Measurements from ENCODE around the gene CCNB1IP1.
"Not testable (repeated sequence)": the region's sequence is repeated elsewhere in the genome, so short reads cannot be mapped to it uniquely, and the experiment has no call there.

The CCNB1IP1 gene

GRCh38 chr14:20332431-20332787, 670 bp downstream of the CCNB1IP1 start:
- no peak for DNase-seq (ENCODE audit: low spot score)

GRCh38 chr14:20331053-20331613, 1.9 kb downstream of the CCNB1IP1 start:
- DNase-seq (ENCODE audit: low spot score), result no peak

- no peak for DNase-seq (ENCODE audit: low spot score)
Observed at GRCh38 chr14:20329355-20329754, 3.7 kb downstream of the CCNB1IP1 start.

GRCh38 chr14:20328705-20329104, 4.4 kb downstream of the CCNB1IP1 start:
- no peak for DNase-seq (ENCODE audit: low spot score)

- DNase-seq (ENCODE audit: low spot score), result peak; percentile 55
Observed at GRCh38 chr14:20327005-20327869, 5.8 kb downstream of the CCNB1IP1 start.

GRCh38 chr14:20317720-20318119, 15.4 kb downstream of the CCNB1IP1 start:
- DNase-seq (ENCODE audit: low spot score), result no peak

GRCh38 chr14:20314026-20314425, 19.1 kb downstream of the CCNB1IP1 start:
- DNase-seq (ENCODE audit: low spot score), result no peak

- no peak for DNase-seq (ENCODE audit: low spot score)
Observed at GRCh38 chr14:20306079-20306423, 27.0 kb downstream of the CCNB1IP1 start.

- peak; percentile 85 for DNase-seq (ENCODE audit: low spot score)
Observed at GRCh38 chr14:20305265-20306078, 27.6 kb downstream of the CCNB1IP1 start, which contains the start of gene TTC5. Gene TTC5 (minus strand): TSS chr14:20305951. CDS start chr14:20305937, 14 bp downstream.

- no peak for DNase-seq (ENCODE audit: low spot score)
Observed at GRCh38 chr14:20302042-20302755, 30.9 kb downstream of the CCNB1IP1 start.

- no peak for DNase-seq (ENCODE audit: low spot score)
Observed at GRCh38 chr14:20295067-20295466, 38.0 kb downstream of the CCNB1IP1 start.

GRCh38 chr14:20294636-20295035, 38.4 kb downstream of the CCNB1IP1 start:
- DNase-seq (ENCODE audit: low spot score), result no peak

- not testable (repeated sequence) for DNase-seq (ENCODE audit: low spot score)
Observed at GRCh38 chr14:20281998-20282397, 51.1 kb downstream of the CCNB1IP1 start.

- not testable (repeated sequence) for DNase-seq (ENCODE audit: low spot score)
Observed at GRCh38 chr14:20280265-20280664, 52.8 kb downstream of the CCNB1IP1 start.

- no peak for DNase-seq (ENCODE audit: low spot score)
Observed at GRCh38 chr14:20278414-20278813, 54.7 kb downstream of the CCNB1IP1 start.

GRCh38 chr14:20277409-20277808, 55.7 kb downstream of the CCNB1IP1 start:
- DNase-seq (ENCODE audit: low spot score), result no peak

GRCh38 chr14:20274062-20274461, 59.0 kb downstream of the CCNB1IP1 start:
- no peak for DNase-seq (ENCODE audit: low spot score)

- DNase-seq (ENCODE audit: low spot score), result not testable (repeated sequence)
Observed at GRCh38 chr14:20264361-20264760, 68.7 kb downstream of the CCNB1IP1 start.

GRCh38 chr14:20262642-20263128, 70.4 kb downstream of the CCNB1IP1 start:
- DNase-seq (ENCODE audit: low spot score), result no peak

All from germinal center (tissue), 1 donor.